Coronary artery (tissue), 2 donors: ENCODE data around the gene POLA1.
A peak's percentile ranks its signal among the peaks of the same experiment; 100 is the strongest.
"Not testable (repeated sequence)": the region's sequence is repeated elsewhere in the genome, so short reads cannot be mapped to it uniquely, and the experiment has no call there.

ENCODE experiments used
- DNase-seq: peaks from one replicate; pipeline ENCODE4 v3.0.0-alpha.2; 2017; ENCODE audit warnings: low spot score
- H3K27ac ChIP-seq, 2 donors: fragments of 200-600 bp; sonication (generic); one replicate each; pipeline ENCODE4 v1.5.1; 2016 to 2019
- H3K4me3 ChIP-seq: fragments of 200-600 bp; sonication (generic); 2 replicates; pipeline ENCODE4 v1.5.1; 2016; ENCODE audit warnings: mild to moderate bottlenecking, moderate library complexity
- CTCF ChIP-seq: fragments of 200-600 bp; sonication (generic); IDR thresholded peaks from one replicate; pipeline ENCODE4 v1.5.1; 2019; ENCODE audit warnings: antibody characterized with exemption

POLA1 gene

GRCh38 chrX:24693453-24694202 is at the start of gene POLA1:
Gene POLA1 (plus strand): TSS chrX:24693918. CDS start chrX:24693962, 44 bp downstream.
- peak within 1 kb of the TSS; percentile 49 to 91 for H3K27ac ChIP-seq
- no peak for TF ChIP-seq CTCF
- peak; percentile 96 for DNase-seq
- H3K4me3 ChIP-seq, result peak within 1 kb of the TSS; percentile 82

DNA sequence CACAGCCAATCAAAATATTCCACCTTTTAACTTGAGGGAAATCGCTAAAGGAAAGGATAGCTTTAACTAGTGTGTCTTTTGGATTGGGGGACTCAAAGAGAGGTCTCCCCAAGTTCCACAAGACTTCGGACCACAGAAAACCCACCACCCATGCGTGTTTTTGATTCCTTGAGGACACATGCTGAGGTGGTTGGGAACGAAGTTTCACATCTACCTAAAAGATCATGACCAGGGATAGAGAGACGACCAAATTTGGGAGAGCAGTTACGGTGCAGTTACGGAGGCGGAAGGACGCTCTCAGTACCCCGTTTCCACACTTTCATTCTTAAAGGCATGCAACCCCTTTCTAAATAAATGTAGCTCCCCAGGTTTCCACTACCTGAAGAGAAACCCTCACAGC is 47.7 kb upstream of the POLA1 start:
- Histone ChIP-seq H3K27ac (no peak overlapping the region), H3K4me3 (peak overlapping the region; percentile 53)
- no peak for TF ChIP-seq CTCF
- DNase-seq, result no peak

DNA sequence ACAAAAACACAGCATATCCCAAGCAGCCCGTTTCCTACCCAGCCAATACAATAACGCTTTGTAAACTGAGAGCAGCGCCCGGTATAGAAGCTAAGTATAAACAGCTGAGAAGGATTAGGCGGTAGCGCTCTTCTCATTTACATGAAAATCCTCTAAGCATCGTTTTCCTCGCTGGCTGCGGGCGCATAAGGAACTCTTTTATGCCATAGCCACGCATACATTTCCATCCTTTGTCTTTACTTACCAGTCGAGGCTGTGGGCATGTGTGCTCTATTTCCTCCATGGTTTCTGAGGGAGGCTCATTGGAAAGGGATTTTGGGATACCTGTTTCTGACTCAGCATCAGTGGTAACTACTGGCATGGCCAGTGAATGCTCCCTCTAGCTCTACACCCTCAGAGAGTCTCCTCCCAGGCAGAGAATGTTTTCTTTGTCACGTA is 47.0 kb upstream of the POLA1 start:
- Histone ChIP-seq H3K27ac (no peak overlapping the region), H3K4me3 (peak overlapping the region; percentile 53)
- no peak for DNase-seq
- TF ChIP-seq CTCF, result no peak

- TF ChIP-seq CTCF, result no peak
- Histone ChIP-seq H3K4me3 (peak within 1 kb of the TSS; percentile 53), H3K27ac (no peak within 1 kb of the TSS)
- DNase-seq, result peak; percentile 81
Observed at GRCh38 chrX:24647257-24648058, 46.3 kb upstream of the POLA1 start, which contains the start of gene PCYT1B. Gene PCYT1B (minus strand): TSS chrX:24647347. CDS start chrX:24647105, 242 bp downstream.

DNA sequence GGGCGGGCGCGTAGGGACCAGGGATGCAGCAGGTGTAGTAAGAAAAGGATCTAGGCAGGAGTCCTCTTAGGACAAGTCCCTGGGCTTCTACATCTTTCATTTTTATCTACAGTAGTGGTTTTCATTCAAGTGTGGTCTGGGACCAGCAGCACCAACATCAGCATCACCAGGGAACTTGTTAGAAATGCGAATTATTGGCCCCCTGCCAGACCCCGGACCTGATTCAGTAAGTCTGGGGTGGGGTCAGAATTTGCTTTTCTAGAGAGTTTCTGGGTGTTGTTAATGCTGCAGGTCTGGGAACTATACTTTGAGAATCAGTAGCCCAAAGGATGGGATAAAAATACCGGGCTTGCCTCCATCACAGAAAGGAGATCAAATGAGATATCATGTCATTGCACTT is 45.2 kb upstream of the POLA1 start:
- H3K4me3 ChIP-seq, result no peak overlapping the region
- no peak overlapping the region for H3K27ac ChIP-seq
- TF ChIP-seq CTCF, result no peak
- DNase-seq, result no peak

- no peak for TF ChIP-seq CTCF
Observed at GRCh38 chrX:24651783-24652182, 41.9 kb upstream of the POLA1 start.

DNA sequence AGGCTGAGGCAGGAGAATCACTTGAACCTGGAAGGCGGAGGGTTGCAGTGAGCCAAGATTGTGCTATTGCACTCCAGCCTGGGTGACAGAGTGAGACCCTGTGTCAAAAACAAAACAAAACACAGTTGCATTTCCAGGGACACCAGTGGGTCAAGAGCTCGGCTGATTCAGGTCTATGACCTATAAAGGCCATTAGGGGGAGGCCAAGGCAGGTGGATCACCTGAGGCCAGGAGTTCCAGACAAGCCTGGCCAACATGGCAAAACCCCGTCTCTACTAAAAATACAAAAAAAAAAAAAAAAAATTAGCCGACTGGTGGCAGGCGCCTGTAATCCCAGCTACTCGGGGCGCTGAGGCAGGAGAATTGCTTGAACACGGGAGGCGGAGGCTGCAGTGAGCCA is 38.0 kb upstream of the POLA1 start:
- H3K4me3 ChIP-seq, H3K27ac ChIP-seq, DNase-seq: not testable (repeated sequence)

More at GRCh38 chrX:24651783-24652182, 41.9 kb upstream of the POLA1 start:
- Histone ChIP-seq H3K27ac (no peak overlapping the region), H3K4me3 (no peak overlapping the region)
- no peak for DNase-seq
